Liver (tissue), 9 donors: ENCODE measurements around the gene FAM78A. TPM values are rescaled to one million over a fixed set of nuclear protein-coding genes. Genes with fewer than 3 reads are reported as not detected.

ENCODE experiments used
- DNase-seq: peaks from one replicate; pipeline ENCODE4 v3.0.0-alpha.2; 2017; ENCODE audit warnings: low spot score
- H3K27ac ChIP-seq, 2 donors: one replicate each; pipeline ENCODE4 v1.7.0; 2013; ENCODE audit warnings: inconsistent platforms in 2 of 2, low read length in 2 of 2, control low read depth in 1 of 2, low read depth in 1 of 2, mild to moderate bottlenecking in 1 of 2
- H3K27me3 ChIP-seq, 4 donors: one replicate each; pipeline versions ENCODE4 v1.6.1 to v1.7.0; 2013; ENCODE audit warnings: low read length in 3 of 4, inconsistent platforms in 1 of 4, mild to moderate bottlenecking in 1 of 4, moderate library complexity in 1 of 4; ENCODE audit not compliant: control insufficient read depth in 4 of 4, insufficient read depth in 4 of 4
- H3K36me3 ChIP-seq, 4 donors: one replicate each; pipeline versions ENCODE4 v1.6.1 to v1.7.0; 2013; ENCODE audit warnings: low read length in 3 of 4, mild to moderate bottlenecking in 3 of 4, low read depth in 1 of 4, moderate library complexity in 1 of 4; ENCODE audit not compliant: control insufficient read depth in 4 of 4, insufficient read depth in 3 of 4
- H3K4me1 ChIP-seq, 4 donors: one replicate each; pipeline versions ENCODE4 v1.6.1 to v1.7.0; 2013; ENCODE audit warnings: low read length in 3 of 4, mild to moderate bottlenecking in 3 of 4, moderate library complexity in 1 of 4; ENCODE audit not compliant: control insufficient read depth in 4 of 4, insufficient read depth in 4 of 4
- H3K4me3 ChIP-seq, 3 donors: one replicate each; pipeline versions ENCODE4 v1.6.1 to v1.7.0; 2013; ENCODE audit warnings: low read length in 3 of 3, control low read depth in 1 of 3, low read depth in 1 of 3, mild to moderate bottlenecking in 1 of 3
- H3K9ac ChIP-seq, 2 donors: one replicate each; pipeline ENCODE4 v1.7.0; 2013; ENCODE audit warnings: low read length in 2 of 2, mild to moderate bottlenecking in 2 of 2, moderate library complexity in 2 of 2, control low read depth in 1 of 2, low read depth in 1 of 2
- H3K9me3 ChIP-seq, 4 donors: one replicate each; pipeline versions ENCODE4 v1.6.1 to v1.7.0; 2013; ENCODE audit warnings: low read length in 3 of 4; ENCODE audit not compliant: control insufficient read depth in 4 of 4
- ATF3 ChIP-seq: IDR thresholded peaks from 2 replicates; pipeline ENCODE4 v1.6.1; 2016; ENCODE audit warnings: antibody characterized with exemption
- CTCF ChIP-seq: fragments of 150-350 bp; IDR thresholded peaks from 2 replicates; pipeline ENCODE4 v1.5.1; 2017; ENCODE audit warnings: improper control_type of control experiment, low read depth, low read length; ENCODE audit not compliant: missing input control
- FOXA1 ChIP-seq: IDR thresholded peaks from 2 replicates; pipeline ENCODE4 v1.6.1; 2016; ENCODE audit warnings: antibody characterized with exemption
- GABPA ChIP-seq, 2 donors: IDR thresholded peaks in 1 of 2; conservative IDR thresholded peaks in 1 of 2; 2 replicates each; pipeline ENCODE4 v1.6.1; 2016; ENCODE audit warnings: antibody characterized with exemption in 2 of 2, mild to moderate bottlenecking in 1 of 2, moderate library complexity in 1 of 2
- HNF4A ChIP-seq, 2 donors: conservative IDR thresholded peaks; 2 replicates each; pipeline ENCODE4 v1.6.1; 2016; ENCODE audit warnings: antibody characterized with exemption in 2 of 2, mild to moderate bottlenecking in 2 of 2
- HNF4G ChIP-seq: IDR thresholded peaks from 2 replicates; pipeline ENCODE4 v1.6.1; 2016; ENCODE audit warnings: antibody characterized with exemption
- JUND ChIP-seq, 2 donors: IDR thresholded peaks; 2 replicates each; pipeline ENCODE4 v1.6.1; 2016; ENCODE audit warnings: antibody characterized with exemption in 2 of 2
- MAX ChIP-seq: IDR thresholded peaks from 2 replicates; pipeline ENCODE4 v1.6.1; 2016; ENCODE audit warnings: antibody characterized with exemption
- NR2F2 ChIP-seq: IDR thresholded peaks from 2 replicates; pipeline ENCODE4 v1.6.1; 2016; ENCODE audit warnings: antibody characterized with exemption
- RAD21 ChIP-seq, 2 donors: IDR thresholded peaks; 2 replicates each; pipeline ENCODE4 v1.6.1; 2016; ENCODE audit warnings: antibody characterized with exemption in 2 of 2, mild to moderate bottlenecking in 2 of 2
- REST ChIP-seq: IDR thresholded peaks from 2 replicates; pipeline ENCODE4 v1.6.1; 2016; ENCODE audit warnings: antibody characterized with exemption, mild to moderate bottlenecking
- RXRA ChIP-seq, 2 donors: IDR thresholded peaks; 2 replicates each; pipeline ENCODE4 v1.6.1; 2017 to 2018; ENCODE audit warnings: antibody characterized with exemption in 2 of 2, mild to moderate bottlenecking in 1 of 2
- SP1 ChIP-seq: IDR thresholded peaks from 2 replicates; pipeline ENCODE4 v1.6.1; 2018; ENCODE audit warnings: antibody characterized with exemption, mild to moderate bottlenecking
- TAF1 ChIP-seq: conservative IDR thresholded peaks from 2 replicates; pipeline ENCODE4 v1.6.1; 2016; ENCODE audit warnings: antibody characterized with exemption, mild to moderate bottlenecking
- YY1 ChIP-seq: IDR thresholded peaks from 2 replicates; pipeline ENCODE4 v1.6.1; 2016; ENCODE audit warnings: antibody characterized with exemption, mild to moderate bottlenecking
- ZBTB33 ChIP-seq: IDR thresholded peaks from 2 replicates; pipeline ENCODE4 v1.6.1; 2016; ENCODE audit warnings: antibody characterized with exemption
- WGBS: extraction: QIAGEN DNeasy Blood & Tissue Kit; methylation state at CpG from one replicate; pipeline ENCODE4 v1.1.7; 2013; 5-methylcytosine and 5-hydroxymethylcytosine counted together
- polyA plus RNA-seq, 2 donors: library from polyadenylated mRNA; stranded (reverse) in 1 of 2; unstranded in 1 of 2; fragments of 200-250 nt in 1 of 2; fragments of >200 nt in 1 of 2; fragmentation: Nextera tagmentation in 1 of 2; extraction: Ambion mirVana in 1 of 2; gene quantifications; one replicate each; pipeline versions ENCODE4 v1.2.1 to v1.2.3, GENCODE V29; 2013 to 2015
- total RNA-seq, 2 donors: library from RNA; depleted of rRNA; stranded (reverse); fragments of >200 nt; gene quantifications; one replicate each; pipeline ENCODE4 v1.2.3, GENCODE V29; 2014
- donor health status: healthy.
- donor health status: healthy.
- donor health status: healthy.
- donor health status: healthy.
- donor health status: healthy.

The FAM78A gene
- total and polyA plus RNA-seq, 4 donors, result 0.25 to 6.6 (median 1.7) TPM

- no peak for TF ChIP-seq REST
- no peak for TF ChIP-seq TAF1
- no peak for TF ChIP-seq ATF3
- no peak for TF ChIP-seq GABPA (IDR thresholded peaks at IDR 0.05 in 1 of 2, conservative IDR thresholded peaks at IDR 0.05 in 1 of 2)
- TF ChIP-seq MAX, result no peak
- TF ChIP-seq JUND (IDR thresholded peaks at IDR 0.05), result no peak
- Histone ChIP-seq H3K36me3 (peaks cover 10 to 58% (median 29%) of the 10 kb centered on the region in 4 donors), H3K9ac (no peak overlapping the region), H3K4me3 (no peak overlapping the region), H3K9me3 (no peaks in the 10 kb centered on the region), H3K27ac (no peak overlapping the region), H3K27me3 (no peaks in the 10 kb centered on the region), H3K4me1 (peaks cover 0 to 7% (median 0%) of the 10 kb centered on the region in 4 donors)
- DNase-seq, result no peak
- WGBS, result 93% methylated on average over 9 of the region's 9 CpGs
Observed at GRCh38 chr9:131233995-131234394, 42.3 kb downstream of the FAM78A start.

- Histone ChIP-seq H3K27ac (no peak overlapping the region), H3K27me3 (no peaks in the 10 kb centered on the region), H3K9ac (no peak overlapping the region), H3K36me3 (peaks cover 10 to 61% (median 29%) of the 10 kb centered on the region in 4 donors), H3K9me3 (no peaks in the 10 kb centered on the region), H3K4me1 (peaks cover 0 to 7% (median 0%) of the 10 kb centered on the region in 4 donors), H3K4me3 (no peak overlapping the region)
- WGBS, result 88% methylated on average over 11 of the region's 11 CpGs
- no peak for DNase-seq
- TF ChIP-seq HNF4G (no peak), NR2F2 (no peak), HNF4A (conservative IDR thresholded peaks at IDR 0.05) (no peak), YY1 (no peak), RXRA (IDR thresholded peaks at IDR 0.05) (no peak), SP1 (no peak), FOXA1 (no peak), TAF1 (no peak), RAD21 (IDR thresholded peaks at IDR 0.05) (no peak), REST (no peak), GABPA (IDR thresholded peaks at IDR 0.05 in 1 of 2, conservative IDR thresholded peaks at IDR 0.05 in 1 of 2) (no peak), ZBTB33 (no peak), CTCF (no peak), JUND (IDR thresholded peaks at IDR 0.05) (no peak), ATF3 (no peak)
Observed at GRCh38 chr9:131233556-131233955, 42.8 kb downstream of the FAM78A start.
